Measurements from ENCODE around the gene CEP89. TPM values are rescaled to one million over a fixed set of nuclear protein-coding genes. Genes with fewer than 3 reads are reported as not detected.
A peak's percentile ranks its signal among the peaks of the same experiment; 100 is the strongest.

CEP89 gene
- total and polyA plus RNA-seq, 4 experiments from 2014 or later: 4.9 to 20.6 (median 17.8) TPM

GRCh38 chr19:32910094-32910493 is 61.7 kb downstream of the CEP89 start:
- no peaks in the 10 kb centered on the region for H3K27me3 Mint-ChIP-seq
- peaks cover 35 to 55% of the 10 kb centered on the region in 2 donors for H3K36me3 Mint-ChIP-seq
- POLR2A ChIA-PET (ENCODE audit: partially characterized antibody): no interaction called here
- no peak for DNase-seq
- Histone ChIP-seq H3K9me3 (ENCODE audit: control insufficient read depth in 1 of 2, low read length in 2 of 2) (no peaks in the 10 kb centered on the region), H3K27me3 (ENCODE audit: insufficient read depth, low read length) (no peaks in the 10 kb centered on the region), H3K27ac (ENCODE audit: low read depth, low read length) (no peak overlapping the region), H3K36me3 (ENCODE audit: insufficient read depth, low read length) (no peaks in the 10 kb centered on the region), H3K4me3 (ENCODE audit: low read length in 2 of 2) (no peak overlapping the region), H3K4me1 (ENCODE audit: insufficient read depth, low read length) (no peaks in the 10 kb centered on the region)
- intact Hi-C loops (cut with micrococcal nuclease): no loop called here
- H3K27ac Mint-ChIP-seq: no peak overlapping the region
- CTCF ChIA-PET (ENCODE audit: partially characterized antibody): no interaction called here
- peaks cover 0 to 14% (median 10%) of the 10 kb centered on the region in 8 donors for H3K9me3 Mint-ChIP-seq
- no peak overlapping the region for H3K4me3 Mint-ChIP-seq
- H3K4me1 Mint-ChIP-seq: no peaks in the 10 kb centered on the region

- Histone ChIP-seq H3K9me3 (ENCODE audit: control insufficient read depth in 1 of 2, low read length in 2 of 2) (no peaks in the 10 kb centered on the region), H3K27me3 (ENCODE audit: insufficient read depth, low read length) (no peaks in the 10 kb centered on the region), H3K4me1 (ENCODE audit: insufficient read depth, low read length) (no peaks in the 10 kb centered on the region), H3K4me3 (ENCODE audit: low read length in 2 of 2) (no peak overlapping the region), H3K36me3 (ENCODE audit: insufficient read depth, low read length) (no peaks in the 10 kb centered on the region), H3K27ac (ENCODE audit: low read depth, low read length) (no peak overlapping the region)
- Mint-ChIP-seq H3K4me3 (no peak overlapping the region), H3K27me3 (no peaks in the 10 kb centered on the region), H3K36me3 (peaks cover 32 to 55% of the 10 kb centered on the region in 2 donors), H3K4me1 (no peaks in the 10 kb centered on the region), H3K9me3 (peaks cover 0 to 14% (median 10%) of the 10 kb centered on the region in 8 donors), H3K27ac (no peak overlapping the region)
- intact Hi-C loops (cut with micrococcal nuclease): no loop called here
- ChIA-PET CTCF (ENCODE audit: partially characterized antibody) (no interaction called here), POLR2A (ENCODE audit: partially characterized antibody) (interaction anchor here (1.0 kb wide), 1 partner anchor 128 kb away, joined by 4 read pairs; no protein-coding TSS in a partner anchor)
- DNase-seq: no peak
These were observed 62.5 kb downstream of the CEP89 start for GRCh38 chr19:32909257-32909656.

- H3K36me3 ChIP-seq (ENCODE audit: insufficient read depth, low read length): no peaks in the 10 kb centered on the region
- no peaks in the 10 kb centered on the region for H3K27me3 ChIP-seq (ENCODE audit: insufficient read depth, low read length)
- Mint-ChIP-seq H3K36me3 (peaks cover 34 to 55% of the 10 kb centered on the region in 2 donors), H3K4me3 (no peak overlapping the region), H3K27ac (no peak overlapping the region), H3K27me3 (no peaks in the 10 kb centered on the region), H3K4me1 (no peaks in the 10 kb centered on the region), H3K9me3 (peaks cover 0 to 17% (median 10%) of the 10 kb centered on the region in 8 donors)
- H3K4me3 ChIP-seq (ENCODE audit: low read length in 2 of 2): no peak overlapping the region
- no peak overlapping the region for H3K27ac ChIP-seq (ENCODE audit: low read depth, low read length)
- ChIA-PET POLR2A (ENCODE audit: partially characterized antibody) (interaction anchor here (0.9 to 1.0 kb wide), 2 partner anchors 29 to 128 kb away, joined by 3 to 4 read pairs; no protein-coding TSS in a partner anchor), CTCF (ENCODE audit: partially characterized antibody) (no interaction called here)
- no peaks in the 10 kb centered on the region for H3K9me3 ChIP-seq (ENCODE audit: control insufficient read depth in 1 of 2, low read length in 2 of 2)
- H3K4me1 ChIP-seq (ENCODE audit: insufficient read depth, low read length): no peaks in the 10 kb centered on the region
- intact Hi-C loops (cut with micrococcal nuclease): no loop called here
- no peak for DNase-seq
These were observed 63.0 kb downstream of the CEP89 start for GRCh38 chr19:32908641-32909190.

- Mint-ChIP-seq H3K36me3 (peaks cover 27 to 39% of the 10 kb centered on the region in 2 donors), H3K27ac (no peak overlapping the region), H3K27me3 (no peaks in the 10 kb centered on the region), H3K4me1 (no peaks in the 10 kb centered on the region), H3K9me3 (peaks cover 0 to 17% (median 11%) of the 10 kb centered on the region in 8 donors), H3K4me3 (no peak overlapping the region)
- POLR2A ChIA-PET (ENCODE audit: partially characterized antibody): no interaction called here
- Histone ChIP-seq H3K27me3 (ENCODE audit: insufficient read depth, low read length) (no peaks in the 10 kb centered on the region), H3K9me3 (ENCODE audit: control insufficient read depth in 1 of 2, low read length in 2 of 2) (no peaks in the 10 kb centered on the region), H3K36me3 (ENCODE audit: insufficient read depth, low read length) (no peaks in the 10 kb centered on the region), H3K4me1 (ENCODE audit: insufficient read depth, low read length) (no peaks in the 10 kb centered on the region), H3K4me3 (ENCODE audit: low read length in 2 of 2) (no peak overlapping the region), H3K27ac (ENCODE audit: low read depth, low read length) (no peak overlapping the region)
- intact Hi-C loops (cut with micrococcal nuclease): no loop called here
- DNase-seq: no peak
- CTCF ChIA-PET (ENCODE audit: partially characterized antibody): no interaction called here
These were observed 69.3 kb downstream of the CEP89 start for GRCh38 chr19:32902448-32902847.

GRCh38 chr19:32901504-32902161 is 70.1 kb downstream of the CEP89 start:
- Histone ChIP-seq H3K27ac (ENCODE audit: low read depth, low read length) (no peak overlapping the region), H3K27me3 (ENCODE audit: insufficient read depth, low read length) (no peaks in the 10 kb centered on the region), H3K9me3 (ENCODE audit: control insufficient read depth in 1 of 2, low read length in 2 of 2) (no peaks in the 10 kb centered on the region), H3K4me1 (ENCODE audit: insufficient read depth, low read length) (no peaks in the 10 kb centered on the region), H3K4me3 (ENCODE audit: low read length in 2 of 2) (no peak overlapping the region), H3K36me3 (ENCODE audit: insufficient read depth, low read length) (no peaks in the 10 kb centered on the region)
- ChIA-PET CTCF (ENCODE audit: partially characterized antibody) (no interaction called here), POLR2A (ENCODE audit: partially characterized antibody) (no interaction called here)
- H3K27ac Mint-ChIP-seq: no peak overlapping the region
- intact Hi-C loops (cut with micrococcal nuclease): no loop called here
- no peak overlapping the region for H3K4me3 Mint-ChIP-seq
- H3K4me1 Mint-ChIP-seq: peaks cover 0 to 8% (median 6%) of the 10 kb centered on the region in 4 donors
- no peak for DNase-seq
- no peaks in the 10 kb centered on the region for H3K27me3 Mint-ChIP-seq
- H3K9me3 Mint-ChIP-seq: peaks cover 0 to 17% (median 11%) of the 10 kb centered on the region in 8 donors
- peaks cover 28 to 41% of the 10 kb centered on the region in 2 donors for H3K36me3 Mint-ChIP-seq

- CTCF ChIA-PET (ENCODE audit: partially characterized antibody): no interaction called here
These were observed 75.1 kb downstream of the CEP89 start for GRCh38 chr19:32896516-32897214.

GRCh38 chr19:32895384-32895783 is 76.4 kb downstream of the CEP89 start:
- Mint-ChIP-seq H3K9me3 (peaks cover 5 to 39% (median 30%) of the 10 kb centered on the region in 8 donors), H3K27me3 (no peaks in the 10 kb centered on the region), H3K4me3 (no peak overlapping the region), H3K4me1 (peaks cover 6 to 11% (median 10%) of the 10 kb centered on the region in 4 donors), H3K27ac (no peak overlapping the region), H3K36me3 (peaks cover 46 to 68% of the 10 kb centered on the region in 2 donors)
- Histone ChIP-seq H3K4me3 (ENCODE audit: low read length in 2 of 2) (no peak overlapping the region), H3K9me3 (ENCODE audit: control insufficient read depth in 1 of 2, low read length in 2 of 2) (peaks cover 0 to 15% of the 10 kb centered on the region in 2 donors), H3K27ac (ENCODE audit: low read depth, low read length) (no peak overlapping the region), H3K4me1 (ENCODE audit: insufficient read depth, low read length) (no peaks in the 10 kb centered on the region), H3K36me3 (ENCODE audit: insufficient read depth, low read length) (no peaks in the 10 kb centered on the region), H3K27me3 (ENCODE audit: insufficient read depth, low read length) (no peaks in the 10 kb centered on the region)
- CTCF ChIA-PET (ENCODE audit: partially characterized antibody): no interaction called here
- intact Hi-C loops (cut with micrococcal nuclease): no loop called here
- POLR2A ChIA-PET (ENCODE audit: partially characterized antibody): interaction anchor here (0.6 kb wide), 1 partner anchor 26 kb away, joined by 5 read pairs; no protein-coding TSS in a partner anchor
- no peak for DNase-seq

More at GRCh38 chr19:32896516-32897214, 75.1 kb downstream of the CEP89 start:
- Histone ChIP-seq H3K9me3 (ENCODE audit: control insufficient read depth in 1 of 2, low read length in 2 of 2) (peaks cover 0 to 8% of the 10 kb centered on the region in 2 donors), H3K27me3 (ENCODE audit: insufficient read depth, low read length) (no peaks in the 10 kb centered on the region), H3K36me3 (ENCODE audit: insufficient read depth, low read length) (no peaks in the 10 kb centered on the region), H3K27ac (ENCODE audit: low read depth, low read length) (no peak overlapping the region), H3K4me3 (ENCODE audit: low read length in 2 of 2) (no peak overlapping the region), H3K4me1 (ENCODE audit: insufficient read depth, low read length) (no peaks in the 10 kb centered on the region)
- no peak for DNase-seq
- intact Hi-C loops (cut with micrococcal nuclease): no loop called here
- POLR2A ChIA-PET (ENCODE audit: partially characterized antibody): no interaction called here
- Mint-ChIP-seq H3K27ac (no peak overlapping the region), H3K9me3 (peaks cover 5 to 34% (median 24%) of the 10 kb centered on the region in 8 donors), H3K27me3 (no peaks in the 10 kb centered on the region), H3K36me3 (peaks cover 49 to 66% of the 10 kb centered on the region in 2 donors), H3K4me3 (peak overlapping the region in 1 of 8 donors; percentile 26), H3K4me1 (peaks cover 6 to 11% (median 10%) of the 10 kb centered on the region in 4 donors)

Measured in CD4-positive, alpha-beta memory T cell (primary cell).